Measurements from ENCODE around the gene RGCC.

GRCh38 chr13:41492432-41493260, 35.3 kb downstream of the RGCC start:
- no peak for TF ChIP-seq CTCF (conservative IDR thresholded peaks at IDR 0.05; ENCODE audit: low read depth, low read length)
- no peak for TF ChIP-seq EZH2 (IDR thresholded peaks at IDR 0.05; ENCODE audit: low read length, unreplicated experiment)

Data from PC-3 (cell line).